Duodenal mucosa (tissue), 2 donors: ENCODE results near the gene MET.

ENCODE experiments used
- H3K27ac ChIP-seq: one replicate; pipeline ENCODE4 v1.7.0; 2013; ENCODE audit warnings: low read depth, low read length
- H3K27me3 ChIP-seq, 2 donors: one replicate each; pipeline ENCODE4 v1.7.0; 2013; ENCODE audit warnings: low read length in 2 of 2, control low read depth in 1 of 2; ENCODE audit not compliant: insufficient read depth in 2 of 2, control insufficient read depth in 1 of 2
- H3K36me3 ChIP-seq, 2 donors: one replicate each; pipeline ENCODE4 v1.7.0; 2013; ENCODE audit warnings: low read length in 2 of 2, control low read depth in 1 of 2; ENCODE audit not compliant: insufficient read depth in 2 of 2, control insufficient read depth in 1 of 2
- H3K4me1 ChIP-seq, 2 donors: one replicate each; pipeline ENCODE4 v1.7.0; 2013; ENCODE audit warnings: low read length in 2 of 2, control low read depth in 1 of 2; ENCODE audit not compliant: insufficient read depth in 2 of 2, control insufficient read depth in 1 of 2
- H3K4me3 ChIP-seq, 2 donors: one replicate each; pipeline ENCODE4 v1.7.0; 2013; ENCODE audit warnings: low read length in 2 of 2, low read depth in 1 of 2
- H3K9ac ChIP-seq, 2 donors: one replicate each; pipeline ENCODE4 v1.7.0; 2013; ENCODE audit warnings: low read length in 2 of 2, low read depth in 1 of 2
- H3K9me3 ChIP-seq, 2 donors: one replicate each; pipeline ENCODE4 v1.7.0; 2013; ENCODE audit warnings: low read length in 2 of 2, control low read depth in 1 of 2; ENCODE audit not compliant: control insufficient read depth in 1 of 2

Gene MET

DNA sequence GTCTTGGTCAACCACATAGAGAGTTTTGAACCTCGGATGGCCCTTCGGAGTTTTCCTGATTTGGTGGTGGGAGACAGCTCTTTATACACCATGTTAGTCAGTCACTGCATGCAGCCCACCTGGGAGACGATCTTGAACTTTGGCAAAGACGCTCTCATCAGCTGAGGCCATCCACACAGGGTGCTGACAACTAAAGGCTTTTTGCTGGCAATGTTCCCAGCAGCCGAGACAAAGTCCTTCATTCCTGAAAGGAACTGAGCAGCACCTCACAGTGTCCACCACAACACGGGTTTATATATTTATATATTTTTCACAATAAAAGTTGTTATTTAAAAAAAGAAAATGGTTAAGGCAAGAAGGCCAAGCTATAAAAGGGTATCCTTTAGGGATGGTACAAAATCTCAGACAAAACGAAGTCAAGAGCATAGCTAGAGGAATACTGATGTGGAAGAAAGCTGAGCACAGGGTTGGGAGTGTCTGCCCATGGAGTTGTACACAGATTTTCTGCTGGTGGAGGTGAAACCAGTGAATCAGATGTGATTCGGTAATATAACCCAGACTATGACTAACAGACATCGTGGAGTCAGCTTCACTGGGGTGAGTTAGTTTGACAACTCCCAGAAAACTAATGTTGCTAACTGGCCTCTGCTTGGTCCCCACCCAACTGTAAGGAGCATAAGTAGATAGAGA, 163.0 kb downstream of the MET start:
- Histone ChIP-seq H3K27me3 (no peaks in the 10 kb centered on the region), H3K9ac (no peak overlapping the region), H3K4me3 (no peak overlapping the region), H3K27ac (no peak overlapping the region), H3K36me3 (no peaks in the 10 kb centered on the region), H3K4me1 (no peaks in the 10 kb centered on the region), H3K9me3 (no peaks in the 10 kb centered on the region)

DNA sequence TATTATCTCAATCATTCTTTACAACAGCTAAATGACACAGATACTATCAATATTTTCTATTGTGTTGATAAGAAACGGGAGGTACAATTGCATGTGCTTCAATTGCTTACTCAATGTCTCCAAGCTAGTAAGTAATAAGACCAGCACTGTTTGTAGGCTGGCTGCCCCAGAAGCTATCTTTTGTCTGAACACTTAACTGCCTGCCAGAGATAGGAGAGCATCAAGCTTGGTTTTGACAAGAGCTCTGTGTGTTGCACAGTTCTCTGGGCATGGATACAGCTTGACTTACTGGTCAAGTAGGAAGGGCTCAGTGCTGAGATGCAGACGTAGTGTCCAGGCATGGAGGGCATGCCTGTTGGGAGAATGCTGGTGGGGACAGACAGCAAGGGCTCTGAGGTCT, 164.1 kb downstream of the MET start:
- H3K27ac ChIP-seq = no peak overlapping the region
- H3K4me3 ChIP-seq = no peak overlapping the region
- no peaks in the 10 kb centered on the region for H3K36me3 ChIP-seq
- no peaks in the 10 kb centered on the region for H3K27me3 ChIP-seq
- no peak overlapping the region for H3K9ac ChIP-seq
- no peaks in the 10 kb centered on the region for H3K9me3 ChIP-seq
- no peaks in the 10 kb centered on the region for H3K4me1 ChIP-seq

DNA sequence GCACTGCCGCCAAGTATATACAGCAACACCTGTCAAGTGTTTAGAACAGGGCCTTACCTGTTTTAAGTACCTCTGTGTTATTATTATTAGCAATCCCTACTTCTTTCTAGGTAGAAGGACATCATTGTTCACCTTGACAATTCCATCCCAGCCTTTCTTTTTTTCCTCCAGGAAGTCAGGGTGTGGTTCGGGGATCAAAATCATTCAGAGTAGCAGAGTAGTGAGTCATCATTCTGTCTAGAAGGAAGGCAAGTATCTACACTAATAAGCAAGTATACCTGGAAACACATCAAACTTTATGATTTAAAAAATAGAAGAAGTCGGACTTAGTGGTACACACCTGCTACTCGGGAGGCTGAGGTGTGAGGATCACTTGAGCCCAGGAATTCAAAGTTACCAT, 164.9 kb downstream of the MET start:
- Histone ChIP-seq H3K9me3 (no peaks in the 10 kb centered on the region), H3K27ac (no peak overlapping the region), H3K4me3 (no peak overlapping the region)

DNA sequence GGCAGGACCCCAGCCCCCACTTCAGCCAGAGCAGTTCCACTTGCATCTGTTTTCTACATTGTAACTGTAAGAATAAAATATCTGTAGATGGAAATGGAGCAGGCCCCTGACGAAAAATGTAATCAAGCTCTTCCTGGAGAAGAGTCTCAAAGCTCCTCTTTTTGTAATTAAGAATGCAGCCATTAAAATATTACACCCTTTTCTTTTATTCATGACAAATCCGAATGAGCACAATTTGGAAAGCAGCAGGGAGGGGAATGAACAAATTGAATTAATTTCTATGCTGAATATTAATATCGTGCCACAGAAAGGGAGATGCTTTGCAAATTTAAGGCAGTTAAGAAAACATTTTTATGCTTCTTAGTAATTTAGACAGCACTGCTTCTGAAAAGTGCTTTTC, 165.6 kb downstream of the MET start:
- no peaks in the 10 kb centered on the region for H3K4me1 ChIP-seq
- H3K9me3 ChIP-seq = no peaks in the 10 kb centered on the region
- H3K9ac ChIP-seq = no peak overlapping the region
- H3K36me3 ChIP-seq = no peaks in the 10 kb centered on the region
- H3K27me3 ChIP-seq = no peaks in the 10 kb centered on the region
- no peak overlapping the region for H3K27ac ChIP-seq
- H3K4me3 ChIP-seq = no peak overlapping the region

More for the DNA sequence above, 164.9 kb downstream of the MET start:
- H3K36me3 ChIP-seq = no peaks in the 10 kb centered on the region
- no peaks in the 10 kb centered on the region for H3K27me3 ChIP-seq
- no peaks in the 10 kb centered on the region for H3K4me1 ChIP-seq
- H3K9ac ChIP-seq = no peak overlapping the region

DNA sequence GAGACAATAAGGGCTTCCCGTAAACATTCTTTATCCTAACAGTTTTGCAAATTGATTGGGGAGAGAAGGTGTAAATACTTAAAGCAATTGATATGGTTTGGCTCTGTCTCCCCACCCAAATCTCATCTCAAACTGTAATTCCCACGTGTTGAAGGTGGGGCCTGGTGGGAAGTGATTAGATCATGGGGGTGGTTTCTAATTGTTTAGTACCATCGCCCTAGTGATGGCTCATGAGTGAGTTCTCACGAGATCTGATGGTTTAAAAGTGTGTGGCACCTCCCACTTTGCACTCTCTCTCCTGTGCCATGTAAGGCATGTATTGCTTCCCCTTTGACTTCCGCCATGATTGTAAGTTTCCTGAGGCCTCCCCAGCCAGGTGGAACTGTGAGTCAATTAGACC, 168.3 kb downstream of the MET start:
- H3K36me3 ChIP-seq = no peaks in the 10 kb centered on the region
- H3K4me1 ChIP-seq = no peaks in the 10 kb centered on the region
- no peaks in the 10 kb centered on the region for H3K9me3 ChIP-seq
- no peak overlapping the region for H3K27ac ChIP-seq
- no peaks in the 10 kb centered on the region for H3K27me3 ChIP-seq
- no peak overlapping the region for H3K4me3 ChIP-seq
- no peak overlapping the region for H3K9ac ChIP-seq

DNA sequence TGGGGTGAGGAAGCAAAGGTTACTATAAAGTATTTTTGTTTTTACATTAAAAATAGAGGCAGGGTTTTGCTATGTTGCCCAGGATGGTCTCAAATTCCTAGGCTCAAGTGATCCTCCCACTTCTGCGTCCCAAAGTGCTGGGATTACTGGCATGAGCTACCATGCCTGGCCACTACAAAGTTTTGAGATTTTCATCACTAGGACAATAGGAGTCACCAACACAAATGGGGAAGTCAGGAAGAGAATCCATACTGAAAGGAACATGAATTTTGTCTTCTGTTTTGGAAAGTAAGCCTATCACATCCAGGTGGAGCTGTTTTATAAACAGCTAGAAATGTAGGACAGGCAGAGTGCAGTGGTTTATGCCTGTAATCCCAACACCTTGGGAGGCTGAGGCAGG, 170.4 kb downstream of the MET start:
- Histone ChIP-seq H3K9ac (no peak overlapping the region), H3K27me3 (no peaks in the 10 kb centered on the region), H3K9me3 (no peaks in the 10 kb centered on the region), H3K4me3 (no peak overlapping the region), H3K27ac (no peak overlapping the region), H3K36me3 (no peaks in the 10 kb centered on the region), H3K4me1 (no peaks in the 10 kb centered on the region)

DNA sequence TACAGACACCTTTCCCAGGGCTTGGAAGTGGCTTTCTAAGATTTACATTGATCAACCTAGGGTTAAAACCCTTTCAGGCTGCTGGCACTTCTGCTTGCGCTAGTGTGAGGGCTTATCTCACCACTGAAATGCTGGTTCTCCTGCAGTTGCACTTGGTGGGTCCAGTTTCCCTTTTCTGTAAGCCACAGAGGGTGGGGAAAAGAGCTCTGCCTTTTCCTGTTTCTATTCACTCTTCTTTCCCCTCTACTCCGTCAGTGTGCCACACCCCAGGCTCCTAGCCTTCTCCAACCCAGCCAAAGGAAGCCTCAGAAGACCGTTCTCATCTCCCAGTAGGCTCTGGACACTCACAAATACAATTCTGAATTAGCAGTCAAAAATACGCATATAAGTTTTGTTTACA, 171.4 kb downstream of the MET start:
- Histone ChIP-seq H3K27me3 (no peaks in the 10 kb centered on the region), H3K9ac (no peak overlapping the region), H3K9me3 (no peaks in the 10 kb centered on the region), H3K27ac (no peak overlapping the region), H3K4me1 (no peaks in the 10 kb centered on the region), H3K36me3 (no peaks in the 10 kb centered on the region), H3K4me3 (no peak overlapping the region)
